GM23248 (cell line): ENCODE results near the gene LUZP2.

Source experiments
- EZH2 ChIP-seq: fragments of 200-600 bp; sonication (generic); IDR thresholded peaks from 2 replicates; pipeline ENCODE4 v1.6.1; 2018; ENCODE audit warnings: antibody characterized with exemption, mild to moderate bottlenecking; ENCODE audit not compliant: insufficient read depth, poor library complexity, severe bottlenecking
- EZH2phosphoT487 ChIP-seq: fragments of 200-600 bp; sonication (generic); IDR thresholded peaks from 2 replicates; pipeline ENCODE4 v1.6.1; 2018; ENCODE audit warnings: antibody characterized with exemption, moderate library complexity, mild to moderate bottlenecking, low read depth; ENCODE audit not compliant: insufficient read depth

DNA sequence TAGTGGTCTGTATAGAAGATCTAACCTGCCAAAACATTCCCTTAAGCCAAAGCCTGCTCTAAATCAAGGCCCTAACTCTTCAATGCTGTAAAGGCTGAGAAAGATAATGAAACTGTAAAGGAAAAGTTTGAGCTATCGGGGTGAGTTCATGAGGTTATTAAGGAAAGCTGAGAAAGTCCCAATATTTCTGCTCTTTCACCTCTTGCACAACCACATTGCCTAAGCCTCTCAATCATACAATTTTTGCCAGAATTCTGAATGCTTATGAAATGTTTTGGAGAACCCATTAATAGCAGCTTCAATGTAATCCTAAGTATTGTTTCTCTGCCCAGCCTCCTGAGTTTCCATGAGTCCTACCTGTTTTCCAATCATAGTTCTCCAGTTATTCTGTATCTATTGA, 373.2 kb downstream of the LUZP2 start:
- TF ChIP-seq EZH2phosphoT487 (no peak), EZH2 (no peak)
